Liver (tissue), 3 donors: ENCODE measurements around the gene GUCA1A.

Experiments used
- NR2F2 ChIP-seq: IDR thresholded peaks from 2 replicates; pipeline ENCODE4 v1.6.1; 2016; ENCODE audit warnings: antibody characterized with exemption
- SP1 ChIP-seq: IDR thresholded peaks from 2 replicates; pipeline ENCODE4 v1.6.1; 2018; ENCODE audit warnings: antibody characterized with exemption, mild to moderate bottlenecking
- TF ChIP-seq, protein P1 (sequence below): fragments of 150-350 bp; IDR thresholded peaks from 2 replicates; pipeline ENCODE4 v1.5.1; 2017; ENCODE audit warnings: improper control_type of control experiment, low read depth, low read length; ENCODE audit not compliant: missing input control
- TF ChIP-seq, protein P2 (sequence below): IDR thresholded peaks from 2 replicates; pipeline ENCODE4 v1.6.1; 2016; ENCODE audit warnings: antibody characterized with exemption
- TF ChIP-seq, protein P3 (sequence below): IDR thresholded peaks from 2 replicates; pipeline ENCODE4 v1.6.1; 2016; ENCODE audit warnings: antibody characterized with exemption, mild to moderate bottlenecking
- donor health status: healthy.
- donor health status: healthy.

DNA sequence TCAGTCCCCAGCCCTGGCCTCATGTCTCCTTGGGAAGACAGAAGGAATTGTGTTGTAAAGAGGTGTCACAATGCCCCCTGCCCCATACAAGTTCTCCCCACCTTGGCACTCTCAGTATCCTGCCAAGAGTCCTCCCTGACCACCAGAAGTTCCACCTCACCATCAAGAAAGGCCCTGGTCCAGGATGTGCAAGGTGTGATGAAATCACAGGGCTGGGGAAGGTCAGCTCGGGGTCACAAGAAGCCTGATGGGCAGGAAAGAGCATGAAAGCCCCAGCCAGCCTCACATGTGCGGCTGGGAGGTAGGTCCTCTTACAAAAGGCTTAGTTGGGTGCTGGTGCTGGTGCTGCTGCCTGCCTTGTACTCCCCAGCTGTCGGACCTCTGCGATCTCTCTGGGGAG lies 17.9 kb upstream of the GUCA1A start:
- TF ChIP-seq, protein P1, sequence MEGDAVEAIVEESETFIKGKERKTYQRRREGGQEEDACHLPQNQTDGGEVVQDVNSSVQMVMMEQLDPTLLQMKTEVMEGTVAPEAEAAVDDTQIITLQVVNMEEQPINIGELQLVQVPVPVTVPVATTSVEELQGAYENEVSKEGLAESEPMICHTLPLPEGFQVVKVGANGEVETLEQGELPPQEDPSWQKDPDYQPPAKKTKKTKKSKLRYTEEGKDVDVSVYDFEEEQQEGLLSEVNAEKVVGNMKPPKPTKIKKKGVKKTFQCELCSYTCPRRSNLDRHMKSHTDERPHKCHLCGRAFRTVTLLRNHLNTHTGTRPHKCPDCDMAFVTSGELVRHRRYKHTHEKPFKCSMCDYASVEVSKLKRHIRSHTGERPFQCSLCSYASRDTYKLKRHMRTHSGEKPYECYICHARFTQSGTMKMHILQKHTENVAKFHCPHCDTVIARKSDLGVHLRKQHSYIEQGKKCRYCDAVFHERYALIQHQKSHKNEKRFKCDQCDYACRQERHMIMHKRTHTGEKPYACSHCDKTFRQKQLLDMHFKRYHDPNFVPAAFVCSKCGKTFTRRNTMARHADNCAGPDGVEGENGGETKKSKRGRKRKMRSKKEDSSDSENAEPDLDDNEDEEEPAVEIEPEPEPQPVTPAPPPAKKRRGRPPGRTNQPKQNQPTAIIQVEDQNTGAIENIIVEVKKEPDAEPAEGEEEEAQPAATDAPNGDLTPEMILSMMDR = no peak
- TF ChIP-seq, protein P2, sequence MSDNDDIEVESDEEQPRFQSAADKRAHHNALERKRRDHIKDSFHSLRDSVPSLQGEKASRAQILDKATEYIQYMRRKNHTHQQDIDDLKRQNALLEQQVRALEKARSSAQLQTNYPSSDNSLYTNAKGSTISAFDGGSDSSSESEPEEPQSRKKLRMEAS = no peak
- TF ChIP-seq, protein P3, sequence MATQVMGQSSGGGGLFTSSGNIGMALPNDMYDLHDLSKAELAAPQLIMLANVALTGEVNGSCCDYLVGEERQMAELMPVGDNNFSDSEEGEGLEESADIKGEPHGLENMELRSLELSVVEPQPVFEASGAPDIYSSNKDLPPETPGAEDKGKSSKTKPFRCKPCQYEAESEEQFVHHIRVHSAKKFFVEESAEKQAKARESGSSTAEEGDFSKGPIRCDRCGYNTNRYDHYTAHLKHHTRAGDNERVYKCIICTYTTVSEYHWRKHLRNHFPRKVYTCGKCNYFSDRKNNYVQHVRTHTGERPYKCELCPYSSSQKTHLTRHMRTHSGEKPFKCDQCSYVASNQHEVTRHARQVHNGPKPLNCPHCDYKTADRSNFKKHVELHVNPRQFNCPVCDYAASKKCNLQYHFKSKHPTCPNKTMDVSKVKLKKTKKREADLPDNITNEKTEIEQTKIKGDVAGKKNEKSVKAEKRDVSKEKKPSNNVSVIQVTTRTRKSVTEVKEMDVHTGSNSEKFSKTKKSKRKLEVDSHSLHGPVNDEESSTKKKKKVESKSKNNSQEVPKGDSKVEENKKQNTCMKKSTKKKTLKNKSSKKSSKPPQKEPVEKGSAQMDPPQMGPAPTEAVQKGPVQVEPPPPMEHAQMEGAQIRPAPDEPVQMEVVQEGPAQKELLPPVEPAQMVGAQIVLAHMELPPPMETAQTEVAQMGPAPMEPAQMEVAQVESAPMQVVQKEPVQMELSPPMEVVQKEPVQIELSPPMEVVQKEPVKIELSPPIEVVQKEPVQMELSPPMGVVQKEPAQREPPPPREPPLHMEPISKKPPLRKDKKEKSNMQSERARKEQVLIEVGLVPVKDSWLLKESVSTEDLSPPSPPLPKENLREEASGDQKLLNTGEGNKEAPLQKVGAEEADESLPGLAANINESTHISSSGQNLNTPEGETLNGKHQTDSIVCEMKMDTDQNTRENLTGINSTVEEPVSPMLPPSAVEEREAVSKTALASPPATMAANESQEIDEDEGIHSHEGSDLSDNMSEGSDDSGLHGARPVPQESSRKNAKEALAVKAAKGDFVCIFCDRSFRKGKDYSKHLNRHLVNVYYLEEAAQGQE = no peak
- no peak for TF ChIP-seq NR2F2
- no peak for TF ChIP-seq SP1
